NCI-H2081 treated with DMSO at 0.1 percent for 48 hours (cell line): ENCODE results near the gene CTNNA3.
"Not testable (repeated sequence)": the region's sequence is repeated elsewhere in the genome, so short reads cannot be mapped to it uniquely, and the experiment has no call there.

Experiments used
- DNase-seq: peaks from one replicate; lab custom pipeline; 2025; lab: John Stamatoyannopoulos, UW

CTNNA3 gene

GRCh38 chr10:67246066-67246555, 449.9 kb downstream of the CTNNA3 start:
- no peak for DNase-seq

GRCh38 chr10:67242528-67242927, 453.5 kb downstream of the CTNNA3 start:
- no peak for DNase-seq

GRCh38 chr10:67241451-67241850, 454.5 kb downstream of the CTNNA3 start:
- DNase-seq: no peak

- DNase-seq: no peak
These were observed 456.0 kb downstream of the CTNNA3 start for GRCh38 chr10:67239864-67240497.

GRCh38 chr10:67230680-67231500, 465.1 kb downstream of the CTNNA3 start:
- not testable (repeated sequence) for DNase-seq

- DNase-seq: no peak
These were observed 470.8 kb downstream of the CTNNA3 start for GRCh38 chr10:67225226-67225625.

GRCh38 chr10:67224553-67224952, 471.4 kb downstream of the CTNNA3 start:
- no peak for DNase-seq

- DNase-seq: no peak
These were observed 473.1 kb downstream of the CTNNA3 start for GRCh38 chr10:67222934-67223333.

GRCh38 chr10:67221939-67222494, 474.0 kb downstream of the CTNNA3 start:
- no peak for DNase-seq

- no peak for DNase-seq
These were observed 484.3 kb downstream of the CTNNA3 start for GRCh38 chr10:67211680-67212079.

GRCh38 chr10:67207923-67208322, 488.1 kb downstream of the CTNNA3 start:
- DNase-seq: not testable (repeated sequence)

GRCh38 chr10:67200913-67201564, 495.0 kb downstream of the CTNNA3 start:
- DNase-seq: no peak

- no peak for DNase-seq
These were observed 520.6 kb downstream of the CTNNA3 start for GRCh38 chr10:67175354-67175753.

- DNase-seq: no peak
These were observed 522.2 kb downstream of the CTNNA3 start for GRCh38 chr10:67173787-67174186.

GRCh38 chr10:67171970-67172369, 524.0 kb downstream of the CTNNA3 start:
- no peak for DNase-seq

GRCh38 chr10:67156239-67156638, 539.8 kb downstream of the CTNNA3 start:
- no peak for DNase-seq

GRCh38 chr10:67151471-67151870, 544.5 kb downstream of the CTNNA3 start:
- DNase-seq: no peak

- DNase-seq: no peak
These were observed 551.5 kb downstream of the CTNNA3 start for GRCh38 chr10:67144530-67144929.

GRCh38 chr10:67141300-67141699, 554.7 kb downstream of the CTNNA3 start:
- peak; percentile 1 for DNase-seq

GRCh38 chr10:67140641-67141040, 555.4 kb downstream of the CTNNA3 start:
- DNase-seq: no peak

GRCh38 chr10:67127441-67127840, 568.6 kb downstream of the CTNNA3 start:
- DNase-seq: no peak

- no peak for DNase-seq
These were observed 576.3 kb downstream of the CTNNA3 start for GRCh38 chr10:67119651-67120050.
